HL-60 (cell line): ENCODE data around the gene HS3ST5.

Experiments
- DNase-seq, 2 experiments: peaks; one replicate each; pipeline ENCODE4 v3.0.0-alpha.2; 2010 to 2020; ENCODE audit warnings: low read depth in 1 of 2, low spot score in 1 of 2
- H3K27ac ChIP-seq: fragments of 250-450 bp; sonication (Bioruptor Pico); replicated peaks from 2 replicates; pipeline ENCODE4 v1.5.1; 2020; ENCODE audit warnings: mild to moderate bottlenecking, moderate library complexity
- H3K27me3 ChIP-seq: fragments of 250-450 bp; sonication (Bioruptor Pico); 2 replicates; pipeline ENCODE4 v1.5.1; 2021; ENCODE audit warnings: mild to moderate bottlenecking, moderate library complexity; ENCODE audit not compliant: insufficient read depth, poor library complexity, severe bottlenecking
- H3K4me3 ChIP-seq: replicated peaks from 2 replicates; pipeline ENCODE4 v1.5.1; 2011; ENCODE audit warnings: mild to moderate bottlenecking, control low read depth, low read length; ENCODE audit not compliant: insufficient read depth
- GABPA ChIP-seq: IDR thresholded peaks from 2 replicates; pipeline ENCODE4 v1.6.1; 2012; ENCODE audit warnings: low read depth
- POLR2AphosphoS5 ChIP-seq: IDR thresholded peaks from 2 replicates; pipeline ENCODE4 v1.6.1; 2012; ENCODE audit warnings: low read depth
- REST ChIP-seq: IDR thresholded peaks from 2 replicates; pipeline ENCODE4 v1.6.1; 2012; ENCODE audit warnings: low read depth; ENCODE audit not compliant: insufficient replicate concordance
- SPI1 ChIP-seq: IDR thresholded peaks from 2 replicates; pipeline ENCODE4 v1.6.1; 2012; ENCODE audit warnings: low read depth, mild to moderate bottlenecking, borderline replicate concordance
- TF ChIP-seq, protein P1 (sequence below): IDR thresholded peaks from one replicate; pipeline ENCODE4 v1.5.1; 2011; ENCODE audit warnings: low read length, control low read depth, inconsistent platforms; ENCODE audit not compliant: insufficient read depth

The HS3ST5 gene

GRCh38 chr6:114181664-114182063 is 161.2 kb downstream of the HS3ST5 start:
- no peak for DNase-seq
- no peak for TF ChIP-seq SPI1
- TF ChIP-seq GABPA = no peak
- no peak for TF ChIP-seq POLR2AphosphoS5
- TF ChIP-seq, protein P1, sequence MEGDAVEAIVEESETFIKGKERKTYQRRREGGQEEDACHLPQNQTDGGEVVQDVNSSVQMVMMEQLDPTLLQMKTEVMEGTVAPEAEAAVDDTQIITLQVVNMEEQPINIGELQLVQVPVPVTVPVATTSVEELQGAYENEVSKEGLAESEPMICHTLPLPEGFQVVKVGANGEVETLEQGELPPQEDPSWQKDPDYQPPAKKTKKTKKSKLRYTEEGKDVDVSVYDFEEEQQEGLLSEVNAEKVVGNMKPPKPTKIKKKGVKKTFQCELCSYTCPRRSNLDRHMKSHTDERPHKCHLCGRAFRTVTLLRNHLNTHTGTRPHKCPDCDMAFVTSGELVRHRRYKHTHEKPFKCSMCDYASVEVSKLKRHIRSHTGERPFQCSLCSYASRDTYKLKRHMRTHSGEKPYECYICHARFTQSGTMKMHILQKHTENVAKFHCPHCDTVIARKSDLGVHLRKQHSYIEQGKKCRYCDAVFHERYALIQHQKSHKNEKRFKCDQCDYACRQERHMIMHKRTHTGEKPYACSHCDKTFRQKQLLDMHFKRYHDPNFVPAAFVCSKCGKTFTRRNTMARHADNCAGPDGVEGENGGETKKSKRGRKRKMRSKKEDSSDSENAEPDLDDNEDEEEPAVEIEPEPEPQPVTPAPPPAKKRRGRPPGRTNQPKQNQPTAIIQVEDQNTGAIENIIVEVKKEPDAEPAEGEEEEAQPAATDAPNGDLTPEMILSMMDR = no peak
- TF ChIP-seq REST = no peak
- no peak overlapping the region for H3K4me3 ChIP-seq
- H3K27me3 ChIP-seq = peaks cover 4% of the 10 kb centered on the region
- no peak overlapping the region for H3K27ac ChIP-seq

GRCh38 chr6:114179411-114179810 is 163.4 kb downstream of the HS3ST5 start:
- no peak for DNase-seq
- Histone ChIP-seq H3K27ac (no peak overlapping the region), H3K4me3 (no peak overlapping the region), H3K27me3 (peaks cover 4% of the 10 kb centered on the region)
- TF ChIP-seq SPI1 (no peak), POLR2AphosphoS5 (no peak), REST (no peak), GABPA (no peak)
- TF ChIP-seq, protein P1 = no peak

DNA sequence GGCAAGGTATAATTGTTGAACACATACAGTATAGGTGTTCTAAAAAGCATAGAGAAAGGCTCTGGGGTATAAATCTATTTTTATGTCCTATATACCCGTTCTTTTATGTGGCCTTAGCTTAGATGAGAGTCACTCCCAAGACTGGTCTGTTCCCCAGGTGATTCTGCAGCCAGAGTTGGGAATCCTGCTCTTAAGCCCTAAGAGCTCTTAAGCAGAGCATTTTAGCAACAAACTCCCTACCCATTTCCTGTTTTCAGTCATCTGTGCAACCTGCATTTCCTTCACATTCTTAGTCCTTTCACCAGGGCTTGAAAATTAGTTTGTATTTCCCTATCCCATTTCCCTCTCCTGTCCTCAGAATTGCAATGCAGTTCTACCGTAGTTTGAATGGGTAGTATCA is 166.1 kb downstream of the HS3ST5 start:
- no peak for DNase-seq
- H3K27ac ChIP-seq = no peak overlapping the region
- no peak overlapping the region for H3K4me3 ChIP-seq
- TF ChIP-seq SPI1 = peak; percentile 35; the same call in 1 of the 2 replicates
- no peak for TF ChIP-seq POLR2AphosphoS5
- peaks cover 4% of the 10 kb centered on the region for H3K27me3 ChIP-seq

- Histone ChIP-seq H3K4me3 (no peak overlapping the region), H3K27me3 (peaks cover 4% of the 10 kb centered on the region), H3K27ac (no peak overlapping the region)
- no peak for DNase-seq
- no peak for TF ChIP-seq SPI1
- TF ChIP-seq GABPA = no peak
- TF ChIP-seq REST = no peak
- TF ChIP-seq, protein P1 = no peak
- TF ChIP-seq POLR2AphosphoS5 = no peak
Observed at GRCh38 chr6:114172576-114173260, 170.1 kb downstream of the HS3ST5 start.
